T1000 (cell line): Measurements from ENCODE around the gene SPON1.

Experiments used
- DNase-seq: peaks from one replicate; lab custom pipeline; 2025; ENCODE audit warnings: mixed read lengths; lab: John Stamatoyannopoulos, UW

Gene SPON1

GRCh38 chr11:14186046-14186775 lies 223.7 kb downstream of the SPON1 start:
- no peak for DNase-seq

- no peak for DNase-seq
Observed at GRCh38 chr11:14189874-14190273, 227.4 kb downstream of the SPON1 start.

DNA sequence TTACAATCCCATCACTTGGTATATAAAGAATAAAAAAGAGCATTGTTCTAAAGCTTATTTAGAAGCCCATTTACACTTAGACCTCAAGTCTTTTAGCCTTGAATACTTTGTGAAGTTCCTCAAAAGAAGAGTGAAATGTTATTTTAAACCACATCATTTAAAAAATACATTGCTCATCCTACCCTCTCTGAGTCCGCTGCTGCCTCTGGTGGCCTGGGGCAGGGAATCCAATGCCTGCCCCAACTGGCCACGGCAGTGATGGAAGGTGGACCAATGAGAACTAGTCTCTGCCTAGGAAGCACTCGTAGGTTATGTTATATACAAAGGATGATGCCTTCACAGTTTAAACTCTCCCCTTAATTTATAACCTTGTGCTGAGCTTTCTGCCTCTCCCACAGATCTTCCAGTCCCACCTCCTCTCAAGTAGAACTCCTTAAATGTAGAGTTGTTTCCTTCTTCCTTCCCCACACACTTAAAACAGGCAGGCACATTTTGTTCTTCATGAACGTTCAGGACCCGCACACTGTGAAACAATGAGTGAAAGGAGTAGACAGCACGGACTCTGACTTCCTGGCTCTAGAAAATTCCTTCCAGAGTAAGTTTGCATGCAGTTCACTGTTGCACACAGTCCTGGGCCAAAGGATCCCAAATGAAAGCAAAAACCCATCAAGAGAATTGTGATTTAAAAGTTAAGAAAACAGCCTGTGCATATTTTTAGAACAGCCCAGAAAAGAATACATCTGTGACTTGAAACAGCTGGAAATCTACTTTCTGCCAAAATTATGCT lies 228.7 kb downstream of the SPON1 start:
- DNase-seq = no peak

- no peak for DNase-seq
Observed at GRCh38 chr11:14193644-14194043, 231.1 kb downstream of the SPON1 start.

DNA sequence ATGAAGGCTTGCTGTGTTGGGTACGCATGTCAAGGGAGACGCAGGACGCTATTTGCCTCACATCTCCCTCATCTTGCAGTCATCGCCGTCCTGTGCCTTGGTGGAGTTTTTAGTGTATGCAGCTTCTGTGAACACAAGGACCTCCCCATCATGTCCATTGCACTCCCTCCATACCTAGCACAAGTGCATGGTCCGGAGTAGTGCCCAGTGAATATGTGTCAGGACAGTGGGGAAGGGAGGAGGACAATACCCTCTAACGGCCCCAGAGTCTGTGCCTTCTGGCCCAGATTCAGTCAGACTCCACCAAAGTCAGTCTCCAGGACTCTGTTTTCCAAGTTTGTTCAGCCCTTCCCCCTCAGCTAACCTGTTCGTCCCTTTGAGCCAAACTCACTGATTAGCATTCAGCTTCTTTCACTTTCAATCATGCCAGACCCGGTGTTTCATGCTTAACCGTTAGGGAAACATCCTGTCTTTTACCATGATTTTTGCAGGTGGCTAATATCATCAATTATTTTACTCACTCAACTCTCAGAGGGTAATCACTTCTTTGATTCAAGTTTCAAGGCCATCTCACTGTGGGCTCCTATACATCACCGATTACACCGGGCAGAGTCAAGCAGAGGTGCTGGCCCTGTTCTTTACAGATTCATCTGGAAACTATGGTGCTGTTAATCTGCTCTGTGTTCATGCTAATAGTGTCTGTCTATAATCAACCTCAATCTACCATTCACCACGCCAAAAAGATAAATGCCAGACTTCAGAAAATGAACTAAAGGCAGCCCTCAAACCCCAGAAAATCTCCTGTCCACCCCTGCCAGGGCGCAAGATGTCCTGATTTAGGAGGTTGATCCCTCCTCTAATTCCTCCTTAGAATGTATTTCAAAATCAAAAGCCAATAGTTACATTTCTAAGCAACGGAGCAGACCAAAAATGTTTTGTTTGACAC lies 240.0 kb downstream of the SPON1 start:
- DNase-seq = no peak

- DNase-seq = no peak
Observed at GRCh38 chr11:14203321-14203720, 240.8 kb downstream of the SPON1 start.

- DNase-seq = no peak
Observed at GRCh38 chr11:14212986-14213385, 250.5 kb downstream of the SPON1 start.

DNA sequence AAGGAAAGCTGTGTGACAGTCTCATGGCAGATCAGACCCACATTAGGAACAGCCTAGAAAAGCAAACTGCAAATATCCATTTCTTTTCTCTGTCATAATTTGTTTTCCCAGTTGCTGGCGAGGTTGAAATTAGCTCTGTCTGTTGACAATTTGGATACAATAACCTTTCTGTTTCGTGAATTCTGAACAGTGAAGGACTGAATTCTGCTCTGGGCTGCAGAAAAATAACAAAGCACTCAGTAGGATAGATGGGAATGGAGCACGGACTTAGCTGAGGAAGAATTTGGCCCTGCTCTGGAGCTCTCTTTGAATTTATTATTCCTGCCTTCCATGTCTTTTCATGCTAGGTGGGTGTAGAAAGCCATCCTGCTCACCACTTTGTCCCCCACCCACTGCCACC lies 256.2 kb downstream of the SPON1 start:
- DNase-seq = no peak

DNA sequence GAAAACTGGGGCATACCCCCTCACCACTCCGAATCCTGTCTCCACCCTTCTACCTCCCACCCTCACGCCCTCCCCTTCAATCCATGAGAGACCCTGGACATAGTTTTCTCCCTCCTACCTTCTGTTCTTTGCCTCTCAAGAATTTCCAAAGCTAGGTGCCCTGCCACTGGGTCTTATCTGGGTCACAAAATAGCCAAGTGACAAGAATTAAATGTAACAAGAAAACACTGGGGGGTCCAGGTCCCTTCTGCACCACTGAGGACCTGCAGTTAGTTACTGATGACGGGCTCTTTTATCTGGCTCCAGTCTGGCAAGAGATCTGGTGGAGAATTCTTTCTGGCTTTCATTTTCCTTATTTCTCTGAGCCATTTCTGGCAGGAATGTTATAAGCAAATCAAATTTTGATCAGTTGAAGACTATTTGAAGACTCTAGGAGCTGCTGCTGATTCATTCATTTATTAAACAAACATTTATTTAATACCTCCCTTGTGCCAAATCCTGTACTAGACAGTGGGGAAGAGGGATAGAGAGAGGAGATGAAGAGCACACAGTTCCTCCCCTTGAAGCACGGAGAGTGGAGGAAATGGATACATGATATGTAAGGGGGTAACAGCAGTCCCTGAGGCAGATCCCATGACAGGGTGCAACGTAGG lies 261.2 kb downstream of the SPON1 start:
- DNase-seq = no peak

DNA sequence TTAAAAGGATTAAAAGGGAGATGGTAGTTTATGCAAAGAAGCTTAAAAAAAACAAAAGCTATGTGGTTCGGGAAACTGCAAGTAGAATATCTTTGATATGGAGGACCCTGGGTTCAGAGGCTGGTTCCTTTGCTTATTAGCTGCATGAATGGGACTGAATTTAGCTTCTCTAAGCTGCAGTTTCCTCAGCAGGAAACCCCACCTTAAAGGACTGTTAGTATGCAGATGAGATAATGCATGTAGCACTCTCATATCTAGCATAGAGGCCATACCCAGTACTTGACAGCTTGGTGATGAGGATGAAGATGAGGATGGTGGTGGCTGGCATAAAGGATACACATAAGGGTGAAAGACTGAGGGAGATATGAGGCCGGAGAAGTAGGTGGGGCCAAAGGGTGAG lies 261.9 kb downstream of the SPON1 start:
- no peak for DNase-seq

- no peak for DNase-seq
Observed at GRCh38 chr11:14225666-14226065, 263.1 kb downstream of the SPON1 start.

DNA sequence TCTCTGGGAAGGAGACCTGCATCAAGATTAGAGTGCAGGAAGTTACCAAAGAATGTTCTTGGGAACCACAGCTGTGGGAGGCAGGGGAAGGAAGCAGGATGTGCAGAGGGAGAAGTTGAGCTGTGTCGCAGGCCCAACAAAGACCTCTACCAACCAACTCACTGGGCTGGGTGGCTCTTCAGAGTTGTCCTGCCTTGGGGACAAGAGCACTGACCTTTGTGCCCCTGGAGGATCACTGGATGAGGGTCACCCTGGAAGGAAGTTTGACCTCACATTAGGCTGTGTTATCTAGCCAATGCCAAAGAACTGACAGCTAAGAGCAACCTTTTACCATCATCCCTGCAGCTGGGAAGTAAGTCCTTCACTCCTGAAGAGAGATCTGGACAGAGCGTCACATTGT lies 265.8 kb downstream of the SPON1 start:
- no peak for DNase-seq

DNA sequence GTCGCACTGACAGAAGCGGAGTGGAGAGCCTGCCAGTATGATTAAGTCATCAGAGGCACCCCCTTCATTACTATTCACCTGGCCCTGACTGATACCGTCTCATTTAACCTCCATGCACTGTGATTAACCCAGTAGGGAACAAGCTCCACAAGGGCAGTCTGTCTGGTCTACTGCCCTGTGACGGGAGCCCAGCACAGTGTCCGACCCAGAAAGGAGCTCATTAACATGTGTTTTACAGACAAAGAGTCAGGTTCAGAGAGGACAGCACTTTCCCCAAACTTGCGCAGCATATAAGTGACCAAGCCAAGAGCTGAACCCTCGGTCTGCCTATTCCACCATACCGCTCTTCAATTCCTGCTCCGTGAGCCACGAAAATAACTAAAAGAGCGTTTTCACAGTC lies 266.9 kb downstream of the SPON1 start:
- DNase-seq = no peak

DNA sequence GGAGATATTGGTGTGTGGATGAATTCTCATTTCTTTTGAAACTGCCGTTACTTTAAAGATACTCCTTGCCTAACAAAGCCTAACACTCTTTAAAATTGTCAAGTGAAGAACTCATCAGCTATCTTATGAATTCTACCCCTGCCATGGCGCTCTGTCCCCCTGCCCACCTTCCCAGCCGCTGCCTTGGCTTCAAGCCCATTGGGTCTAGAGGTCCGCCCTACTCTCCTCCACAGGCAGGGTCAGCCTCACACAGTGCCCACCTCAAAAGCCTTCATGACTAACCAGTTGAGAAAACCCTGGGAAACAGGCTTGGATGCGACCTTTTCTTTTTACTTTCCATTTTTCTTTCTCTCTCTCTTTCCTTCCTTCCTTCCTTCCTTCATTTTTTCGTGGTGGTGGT lies 267.9 kb downstream of the SPON1 start:
- DNase-seq = no peak

- no peak for DNase-seq
Observed at GRCh38 chr11:14232652-14233051, 270.1 kb downstream of the SPON1 start.

DNA sequence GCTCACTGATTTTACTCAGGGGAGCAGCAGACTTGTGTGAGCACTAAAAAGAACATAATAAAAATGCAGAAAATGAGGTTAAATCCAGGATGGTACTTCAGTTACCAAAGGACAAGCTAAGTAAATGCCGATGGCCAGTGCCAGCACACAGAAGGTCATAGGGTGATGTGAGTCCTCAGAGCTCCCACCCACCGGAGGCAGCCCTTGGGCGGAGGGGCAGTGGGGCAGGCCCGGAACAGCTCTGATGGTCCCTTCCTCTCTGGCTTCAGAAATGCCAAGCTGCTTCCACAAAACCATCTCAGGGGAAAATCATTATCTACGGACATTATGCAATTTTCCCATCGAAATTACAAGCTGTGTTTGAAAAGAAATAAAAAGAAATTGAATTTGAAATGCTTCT lies 271.9 kb downstream of the SPON1 start:
- no peak for DNase-seq

GRCh38 chr11:14235701-14236100 lies 273.2 kb downstream of the SPON1 start:
- DNase-seq = no peak

DNA sequence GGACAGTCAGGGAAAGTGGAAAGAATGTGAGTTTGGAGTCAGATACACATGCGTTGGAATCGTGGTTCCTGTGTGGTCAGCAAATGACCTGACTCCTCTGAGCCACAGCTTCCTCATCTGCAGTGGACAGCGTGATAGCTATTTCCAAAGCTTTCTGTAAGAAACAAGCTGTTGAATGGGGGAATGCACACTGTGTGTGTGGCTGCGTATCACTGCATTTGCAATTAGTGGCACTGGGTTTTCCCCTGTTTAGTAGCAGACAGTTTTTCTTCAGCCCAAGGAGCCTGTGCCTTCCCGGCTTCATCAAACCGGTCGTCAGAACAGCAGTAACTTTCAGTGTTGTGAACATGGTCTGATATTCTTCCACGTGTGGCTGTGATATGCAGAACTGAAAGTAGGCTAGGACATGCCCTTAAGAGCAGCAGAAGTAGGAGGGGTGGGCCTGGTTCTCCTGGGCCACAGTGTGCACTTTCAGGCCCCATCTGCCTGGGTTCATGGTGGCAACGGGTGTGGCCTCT lies 275.0 kb downstream of the SPON1 start:
- no peak for DNase-seq

GRCh38 chr11:14240221-14240620 lies 277.7 kb downstream of the SPON1 start:
- no peak for DNase-seq

DNA sequence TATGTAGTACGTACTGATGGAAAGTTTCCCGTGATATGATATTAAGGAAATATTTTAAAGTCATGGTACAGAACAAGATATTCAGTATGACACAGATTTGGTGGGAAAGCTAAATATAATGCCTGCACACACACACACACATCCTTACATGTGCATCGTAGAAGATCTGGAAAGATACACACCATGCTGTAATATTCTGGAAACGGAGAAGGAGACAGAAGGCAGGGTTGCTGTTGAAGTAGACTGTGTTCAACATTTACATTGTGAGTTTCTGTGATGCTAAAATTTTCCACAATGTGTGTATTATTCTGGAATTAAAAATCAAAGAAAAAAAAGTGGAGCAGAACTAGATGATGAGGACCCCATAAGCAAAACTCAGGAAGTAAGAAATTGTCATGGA lies 278.4 kb downstream of the SPON1 start:
- DNase-seq = no peak

- no peak for DNase-seq
Observed at GRCh38 chr11:14242187-14242586, 279.7 kb downstream of the SPON1 start.

- no peak for DNase-seq
Observed at GRCh38 chr11:14242733-14243132, 280.2 kb downstream of the SPON1 start.
